ENCODE measurements around the gene CASP7.

Gene CASP7

DNA sequence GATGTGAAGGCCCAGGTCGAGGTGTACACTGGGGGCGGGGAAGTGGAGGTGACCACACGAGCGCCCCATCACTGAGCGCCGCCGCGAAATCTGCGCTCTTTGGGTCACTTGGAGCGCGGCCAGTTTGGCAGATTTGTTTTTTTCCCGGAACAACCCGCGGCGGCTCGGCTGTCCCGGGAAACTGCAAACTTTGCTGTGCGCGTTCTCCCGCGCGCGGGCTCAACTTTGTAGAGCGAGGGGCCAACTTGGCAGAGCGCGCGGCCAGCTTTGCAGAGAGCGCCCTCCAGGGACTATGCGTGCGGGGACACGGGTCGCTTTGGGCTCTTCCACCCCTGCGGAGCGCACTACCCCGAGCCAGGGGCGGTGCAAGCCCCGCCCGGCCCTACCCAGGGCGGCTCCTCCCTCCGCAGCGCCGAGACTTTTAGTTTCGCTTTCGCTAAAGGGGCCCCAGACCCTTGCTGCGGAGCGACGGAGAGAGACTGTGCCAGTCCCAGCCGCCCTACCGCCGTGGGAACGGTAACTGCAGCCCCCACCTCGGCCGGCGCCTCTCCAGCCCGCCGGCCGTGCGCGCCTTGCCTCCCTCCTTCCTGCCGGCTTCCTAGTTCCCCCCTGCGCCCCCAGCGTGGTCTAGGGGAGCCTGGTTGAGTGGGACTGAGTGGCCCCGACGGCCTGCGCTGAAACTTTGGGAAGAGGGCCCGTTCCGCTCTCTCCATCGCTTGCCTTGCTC, at the start of gene CASP7:
Gene CASP7 (plus strand): TSS at position 450 of the 727 bp plus-strand sequence. CDS start 17,582 bp downstream, outside the sequence.
- TF ChIP-seq, protein P1, sequence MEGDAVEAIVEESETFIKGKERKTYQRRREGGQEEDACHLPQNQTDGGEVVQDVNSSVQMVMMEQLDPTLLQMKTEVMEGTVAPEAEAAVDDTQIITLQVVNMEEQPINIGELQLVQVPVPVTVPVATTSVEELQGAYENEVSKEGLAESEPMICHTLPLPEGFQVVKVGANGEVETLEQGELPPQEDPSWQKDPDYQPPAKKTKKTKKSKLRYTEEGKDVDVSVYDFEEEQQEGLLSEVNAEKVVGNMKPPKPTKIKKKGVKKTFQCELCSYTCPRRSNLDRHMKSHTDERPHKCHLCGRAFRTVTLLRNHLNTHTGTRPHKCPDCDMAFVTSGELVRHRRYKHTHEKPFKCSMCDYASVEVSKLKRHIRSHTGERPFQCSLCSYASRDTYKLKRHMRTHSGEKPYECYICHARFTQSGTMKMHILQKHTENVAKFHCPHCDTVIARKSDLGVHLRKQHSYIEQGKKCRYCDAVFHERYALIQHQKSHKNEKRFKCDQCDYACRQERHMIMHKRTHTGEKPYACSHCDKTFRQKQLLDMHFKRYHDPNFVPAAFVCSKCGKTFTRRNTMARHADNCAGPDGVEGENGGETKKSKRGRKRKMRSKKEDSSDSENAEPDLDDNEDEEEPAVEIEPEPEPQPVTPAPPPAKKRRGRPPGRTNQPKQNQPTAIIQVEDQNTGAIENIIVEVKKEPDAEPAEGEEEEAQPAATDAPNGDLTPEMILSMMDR (conservative IDR thresholded peaks at IDR 0.05; ENCODE audit: low read length): no peak; the same call in 1 of the 2 replicates
- peak; percentile 65 for DNase-seq (ENCODE audit: low read depth)
- H3K4me3 ChIP-seq (ENCODE audit: low read length): peak within 1 kb of the TSS; percentile 99

DNA sequence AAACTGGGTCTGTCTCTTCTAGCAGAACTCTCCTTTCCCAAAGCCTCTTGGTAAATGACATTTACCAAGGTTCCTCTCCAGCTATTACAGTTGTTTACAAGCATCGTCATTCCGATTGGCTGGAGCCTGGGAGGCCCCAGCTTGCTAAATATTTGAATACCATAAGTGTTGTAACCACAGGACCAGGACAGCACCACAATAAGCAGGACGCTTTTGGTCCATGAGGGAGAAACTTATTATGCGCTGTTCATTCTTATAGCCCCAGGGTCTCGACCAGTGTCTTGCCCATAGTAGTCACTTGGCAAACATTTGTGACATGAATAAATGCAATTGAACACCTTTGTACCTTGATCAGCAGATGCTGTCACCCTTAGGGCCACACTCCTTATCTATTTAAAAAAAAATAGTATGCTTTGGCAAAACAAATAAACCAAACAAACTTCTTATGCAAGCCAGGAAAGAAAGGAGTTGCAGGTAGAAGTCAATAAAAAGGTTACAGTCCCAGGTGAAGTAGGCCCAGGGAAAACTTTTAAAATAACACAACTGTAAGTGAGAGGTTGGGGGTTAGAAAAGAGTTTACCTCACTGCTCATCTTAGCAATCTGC, 48.7 kb upstream of the CASP7 start:
- H3K4me3 ChIP-seq (ENCODE audit: low read length): no peak overlapping the region
- TF ChIP-seq, protein P1 (conservative IDR thresholded peaks at IDR 0.05; ENCODE audit: low read length): no peak
- no peak for DNase-seq (ENCODE audit: low read depth)

DNA sequence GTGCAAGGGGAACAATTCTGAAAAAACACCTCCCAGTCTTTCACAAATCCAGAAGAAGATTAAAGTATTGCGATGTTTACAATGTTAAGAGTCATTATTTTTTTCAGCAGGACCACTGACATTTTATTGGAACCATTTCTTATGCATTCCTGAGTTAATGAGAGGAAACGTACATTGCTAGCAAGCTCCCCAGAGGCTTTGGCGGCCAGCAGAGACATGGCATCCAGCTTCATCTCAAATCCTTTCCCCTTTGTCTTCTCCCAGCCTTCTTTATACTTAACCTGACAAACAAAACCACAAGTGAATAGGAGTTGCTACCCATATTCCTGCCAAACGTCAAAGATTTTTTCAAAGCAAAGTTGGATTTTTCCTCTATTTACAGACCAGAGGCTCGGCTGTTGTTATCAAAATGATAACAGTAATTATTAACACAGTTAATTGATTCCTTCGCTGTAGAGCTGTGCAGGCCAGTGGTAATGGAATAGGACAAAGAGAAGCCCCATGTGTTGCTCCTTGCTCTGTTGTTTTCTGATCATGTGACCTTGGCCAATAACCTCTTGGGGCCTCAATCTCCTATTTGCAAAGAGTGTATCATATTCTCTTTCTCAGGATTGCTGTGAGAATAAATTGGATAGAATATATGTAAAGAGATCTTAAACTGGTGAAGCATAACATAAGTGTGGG, 47.9 kb upstream of the CASP7 start:
- TF ChIP-seq, protein P1 (conservative IDR thresholded peaks at IDR 0.05; ENCODE audit: low read length): no peak
- H3K4me3 ChIP-seq (ENCODE audit: low read length): no peak overlapping the region
- no peak for DNase-seq (ENCODE audit: low read depth)

DNA sequence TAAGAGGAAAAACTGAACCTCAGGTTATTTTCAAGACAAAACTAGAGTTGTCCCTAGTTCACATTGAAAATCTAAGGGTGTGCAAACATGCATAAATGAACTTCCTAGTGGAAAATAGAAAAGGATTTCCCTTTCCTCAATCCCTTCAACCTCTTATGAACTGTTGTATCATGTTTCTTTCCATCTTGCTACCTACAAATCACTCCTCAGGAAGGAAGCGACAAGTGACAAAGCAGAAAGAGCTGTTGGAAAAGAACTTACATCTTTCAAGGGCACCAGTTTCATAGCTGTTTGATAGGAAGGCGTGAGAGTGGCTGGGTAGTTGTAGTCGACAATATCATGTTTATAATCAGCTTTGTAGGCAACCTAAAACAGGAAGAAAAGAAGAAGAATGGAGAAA, 39.7 kb upstream of the CASP7 start:
- TF ChIP-seq, protein P1 (conservative IDR thresholded peaks at IDR 0.05; ENCODE audit: low read length): no peak
- H3K4me3 ChIP-seq (ENCODE audit: low read length): no peak overlapping the region
- DNase-seq (ENCODE audit: low read depth): no peak

DNA sequence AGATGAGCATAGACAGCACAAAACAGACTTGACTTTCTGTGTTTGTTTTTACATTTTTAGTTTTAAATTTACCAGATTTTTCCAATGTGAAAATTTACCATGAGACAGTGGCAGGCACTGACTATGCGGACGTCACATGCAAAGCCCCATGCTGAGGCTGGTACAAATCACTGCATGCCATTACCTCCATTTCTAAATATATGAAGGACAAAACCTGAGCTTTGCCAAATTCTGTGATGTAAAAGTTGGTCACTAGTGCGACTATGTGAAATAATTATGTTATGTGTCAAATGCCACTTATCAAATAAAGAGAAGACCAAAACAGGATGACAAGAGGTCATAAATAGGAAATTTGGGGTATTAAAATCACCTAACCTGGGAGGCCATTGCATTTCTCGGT, 38.0 kb upstream of the CASP7 start:
- TF ChIP-seq, protein P1 (conservative IDR thresholded peaks at IDR 0.05; ENCODE audit: low read length): no peak
- no peak overlapping the region for H3K4me3 ChIP-seq (ENCODE audit: low read length)
- DNase-seq (ENCODE audit: low read depth): no peak

DNA sequence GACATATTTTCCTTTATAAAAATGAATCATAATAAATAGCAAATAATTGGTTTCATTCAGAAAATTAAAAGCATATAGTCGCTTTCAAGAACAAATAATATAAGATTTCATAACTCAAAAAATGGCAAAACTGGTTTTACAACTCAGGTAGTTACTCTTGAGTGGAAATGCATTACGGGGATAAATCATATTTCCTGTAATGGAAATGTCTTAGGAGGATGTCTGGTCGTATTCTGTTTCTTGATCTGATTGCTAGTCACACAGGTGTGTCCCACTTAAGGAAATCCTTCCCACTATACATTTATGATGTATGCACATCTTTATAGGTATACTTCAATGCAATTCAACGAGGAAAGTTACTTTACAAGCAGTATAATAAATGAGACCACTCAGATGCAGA, 36.5 kb upstream of the CASP7 start:
- no peak for DNase-seq (ENCODE audit: low read depth)
- H3K4me3 ChIP-seq (ENCODE audit: low read length): no peak overlapping the region
- TF ChIP-seq, protein P1 (conservative IDR thresholded peaks at IDR 0.05; ENCODE audit: low read length): no peak
